Smooth muscle cell of the brain vasculature (primary cell): ENCODE measurements around the gene TIMELESS.
"Not testable (repeated sequence)": the region's sequence is repeated elsewhere in the genome, so short reads cannot be mapped to it uniquely, and the experiment has no call there.

Source experiments
- DNase-seq: peaks from one replicate; pipeline ENCODE4 v3.0.0-alpha.2; 2012; ENCODE audit warnings: low read depth, low spot score

Gene TIMELESS

GRCh38 chr12:56448860-56449621 is at the start of gene TIMELESS:
TIMELESS (minus strand) TSS chr12:56449426; CDS start chr12:56434170, 15,256 bp downstream.
- DNase-seq: peak; percentile 78

DNA sequence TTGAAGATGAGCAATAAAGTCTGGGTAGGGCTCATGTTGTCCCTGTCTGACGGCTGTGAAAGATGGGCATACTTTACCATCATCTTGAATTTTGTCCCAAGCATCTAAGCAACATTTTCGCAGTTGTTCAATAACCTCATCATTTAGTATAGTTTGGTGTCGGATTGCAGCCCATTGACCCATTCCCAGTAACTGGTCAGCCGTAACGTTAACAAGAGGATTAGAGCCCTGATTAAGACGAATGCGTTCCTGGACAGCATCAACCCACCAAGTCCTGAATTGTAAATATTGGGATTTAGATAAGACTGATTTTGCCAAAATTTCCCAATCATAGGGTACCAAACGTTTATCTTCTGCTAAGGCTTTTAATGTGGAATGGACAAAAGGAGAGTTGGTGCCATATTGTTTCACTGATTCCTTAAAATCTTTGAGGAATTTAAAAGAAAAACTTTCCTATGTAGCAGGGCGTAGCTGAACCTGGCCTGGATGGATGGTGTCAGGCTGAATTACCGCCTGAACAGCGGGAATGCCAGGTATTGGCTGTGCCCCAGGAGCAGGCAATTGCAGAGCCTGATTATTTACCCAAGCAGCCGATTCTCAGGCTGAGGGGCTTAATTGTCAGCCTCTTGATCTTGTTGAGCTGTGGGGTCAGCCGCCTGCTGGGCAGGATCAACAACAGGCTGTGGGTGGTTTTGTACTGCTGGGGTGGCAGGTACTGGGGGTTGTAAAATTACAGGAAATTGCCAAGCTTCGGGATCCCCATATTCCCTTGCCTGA is 49.1 kb upstream of the TIMELESS start:
- DNase-seq: not testable (repeated sequence)

DNA sequence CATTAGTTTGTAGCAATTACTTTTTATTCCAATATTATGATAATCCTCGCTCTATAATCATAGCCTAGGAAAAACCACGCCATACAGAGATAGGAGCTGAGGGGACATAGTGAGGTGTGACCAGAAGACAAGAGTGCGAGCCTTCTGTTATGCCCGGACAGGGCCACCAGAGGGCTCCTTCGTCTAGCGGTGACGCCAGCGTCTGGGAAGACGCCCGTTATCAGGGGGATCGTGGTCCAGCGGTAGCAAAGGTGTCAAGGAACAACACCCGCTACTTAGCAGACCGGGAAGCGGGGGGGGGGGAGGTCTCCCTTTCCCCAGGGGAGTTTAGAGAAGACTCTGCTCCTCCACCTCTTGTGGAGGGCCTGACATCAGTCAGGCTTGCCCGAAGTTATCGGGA is 47.5 kb upstream of the TIMELESS start:
- DNase-seq: not testable (repeated sequence)

DNA sequence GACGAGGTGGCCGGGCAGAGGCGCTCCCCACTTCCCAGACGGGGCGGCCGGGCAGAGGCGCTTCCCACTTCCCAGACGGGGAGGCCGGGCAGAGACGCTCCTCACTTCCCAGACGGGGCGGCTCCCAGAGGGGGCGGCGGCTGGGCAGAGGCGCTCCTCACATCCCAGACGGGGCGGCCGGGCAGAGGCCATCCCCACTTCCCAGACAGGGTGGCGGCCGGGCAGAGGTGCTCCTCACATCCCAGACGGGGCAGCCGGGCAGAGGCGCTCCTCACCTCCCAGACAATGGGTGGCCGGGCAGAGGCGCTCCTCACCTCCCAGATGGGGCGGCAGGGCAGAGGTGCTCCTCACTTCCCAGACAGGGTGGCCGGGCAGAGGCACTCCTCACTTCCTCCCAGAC is 45.3 kb upstream of the TIMELESS start:
- DNase-seq: not testable (repeated sequence)

DNA sequence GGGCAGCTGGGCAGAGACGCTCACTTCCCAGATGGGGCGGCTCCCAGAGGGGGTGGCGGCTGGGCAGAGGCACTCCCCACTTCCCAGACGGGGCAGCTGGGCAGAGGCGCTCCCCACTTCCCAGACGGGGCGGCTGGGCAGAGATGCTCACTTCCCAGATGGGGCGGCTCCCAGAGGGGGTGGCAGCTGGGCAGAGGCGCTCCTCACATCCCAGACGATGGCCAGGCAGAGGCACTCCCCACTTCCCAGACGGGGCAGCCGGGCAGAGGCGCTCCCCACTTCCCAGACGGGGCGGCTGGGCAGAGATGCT is 44.8 kb upstream of the TIMELESS start:
- DNase-seq: not testable (repeated sequence)

- DNase-seq: not testable (repeated sequence)
Measured at GRCh38 chr12:56493409-56494105, 44.3 kb upstream of the TIMELESS start.

DNA sequence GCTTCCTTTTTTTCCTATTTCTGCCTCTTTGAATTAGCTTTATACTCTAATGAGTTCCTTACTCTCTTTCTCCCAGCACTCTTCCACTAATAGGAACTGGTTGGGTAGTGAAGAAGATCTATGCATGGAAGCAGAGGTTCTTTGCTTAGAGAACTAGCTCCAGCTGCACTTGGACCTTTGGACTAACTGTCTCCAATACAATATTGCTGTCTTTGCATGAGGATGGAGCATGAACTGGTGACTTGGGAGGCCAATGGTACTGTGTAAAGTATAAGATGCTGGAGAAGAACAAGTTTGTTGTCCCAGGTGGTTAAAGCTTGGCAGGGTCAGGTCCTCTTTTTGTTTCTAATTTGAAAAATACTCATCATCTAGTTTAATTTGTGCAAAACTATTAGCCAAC is 41.1 kb upstream of the TIMELESS start:
- DNase-seq: no peak

GRCh38 chr12:56488041-56488955 is 39.1 kb upstream of the TIMELESS start, which contains the start of gene GLS2:
GLS2 (minus strand) TSS chr12:56488161; CDS start chr12:56488118, 43 bp downstream.
- no peak for DNase-seq

DNA sequence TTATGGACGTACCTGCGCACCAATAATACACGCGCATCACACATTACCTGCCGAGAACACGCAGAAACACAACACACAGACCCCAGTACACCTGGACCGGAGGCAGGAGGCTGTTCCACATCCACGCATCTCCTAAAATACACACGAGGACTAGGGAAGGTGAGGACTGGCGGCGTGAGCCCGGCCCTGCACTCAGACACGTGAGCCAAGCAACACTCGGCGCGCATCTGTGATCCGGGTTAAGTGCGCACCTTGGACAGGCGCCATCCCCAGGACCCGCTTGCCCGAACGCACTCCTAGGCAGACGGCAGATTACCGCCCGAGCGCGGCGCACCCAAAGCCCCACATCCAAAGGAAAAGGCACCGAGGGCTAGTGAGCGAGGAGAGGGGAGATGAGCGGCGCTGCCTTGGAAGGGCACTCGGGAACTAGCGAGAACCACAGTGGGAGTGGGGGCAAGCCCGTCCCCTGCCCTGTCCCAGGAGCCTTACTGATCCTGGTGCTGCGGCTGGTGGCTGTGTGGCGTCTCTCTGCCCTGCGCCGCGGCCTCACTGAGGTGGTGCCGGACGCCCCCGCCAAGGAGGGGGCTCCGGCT is 38.3 kb upstream of the TIMELESS start:
- DNase-seq: no peak

DNA sequence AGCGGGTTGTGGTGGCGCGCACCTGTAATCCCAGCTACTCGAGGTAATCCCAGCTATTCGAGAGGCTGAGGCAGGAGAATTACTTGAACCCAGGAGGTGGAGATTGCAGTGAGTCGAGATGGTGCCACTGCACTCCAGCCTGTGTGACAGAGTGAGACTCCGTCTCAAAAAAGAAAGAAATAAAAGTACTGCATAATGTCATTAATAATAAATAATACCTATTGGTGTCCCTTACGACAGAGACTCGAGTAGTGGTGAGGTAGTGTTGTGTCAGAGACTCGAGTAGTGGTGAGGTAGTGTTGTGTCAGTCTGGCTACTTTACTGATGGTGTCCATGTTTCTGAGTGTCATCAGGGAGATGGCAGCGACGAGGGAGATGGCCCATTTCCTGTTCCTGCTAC is 37.5 kb upstream of the TIMELESS start:
- no peak for DNase-seq

- no peak for DNase-seq
Measured at GRCh38 chr12:56484566-56484965, 35.3 kb upstream of the TIMELESS start.

DNA sequence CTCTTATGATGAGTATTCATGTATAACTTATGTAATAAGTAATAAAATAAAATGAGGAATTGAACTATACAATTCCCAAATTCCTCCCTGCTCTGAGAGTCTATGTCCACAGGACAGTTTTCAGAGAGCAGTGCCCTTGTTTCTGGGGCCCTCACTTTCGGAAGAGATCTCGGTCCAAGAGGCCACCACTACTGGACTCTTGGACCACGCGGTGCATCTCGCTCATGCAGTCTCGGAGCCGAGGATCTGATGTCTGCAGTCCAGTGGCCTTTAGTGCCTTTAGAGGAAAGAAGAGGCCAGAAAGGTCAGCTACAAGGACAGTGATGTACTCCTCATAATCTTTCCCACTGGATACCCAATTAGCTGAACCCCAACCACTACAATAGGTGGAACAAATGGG is 30.4 kb upstream of the TIMELESS start:
- no peak for DNase-seq

- DNase-seq: no peak
Measured at GRCh38 chr12:56477521-56478225, 28.4 kb upstream of the TIMELESS start.

DNA sequence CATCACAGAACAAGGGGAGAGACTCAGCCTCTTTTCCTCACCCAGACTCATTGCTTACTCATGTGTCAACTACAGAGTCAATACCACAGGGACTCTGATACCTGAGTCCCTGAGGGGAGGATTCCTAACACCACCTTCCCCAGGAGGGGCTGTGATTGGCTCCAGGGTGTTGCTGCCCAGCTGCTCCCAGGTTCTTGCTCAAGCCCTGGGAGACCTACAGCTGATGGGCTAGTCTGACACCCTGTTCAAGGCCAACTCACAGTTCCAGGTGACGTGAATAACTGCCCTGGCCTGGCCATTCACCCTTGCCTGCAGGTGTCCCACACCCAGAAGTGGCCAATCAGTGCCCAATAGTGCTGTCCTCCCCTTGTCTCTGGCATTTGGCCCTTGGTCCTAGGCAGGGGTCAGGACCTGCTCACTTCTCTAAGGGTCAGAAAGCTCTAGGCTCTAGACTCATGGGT is 27.8 kb upstream of the TIMELESS start:
- DNase-seq: no peak

DNA sequence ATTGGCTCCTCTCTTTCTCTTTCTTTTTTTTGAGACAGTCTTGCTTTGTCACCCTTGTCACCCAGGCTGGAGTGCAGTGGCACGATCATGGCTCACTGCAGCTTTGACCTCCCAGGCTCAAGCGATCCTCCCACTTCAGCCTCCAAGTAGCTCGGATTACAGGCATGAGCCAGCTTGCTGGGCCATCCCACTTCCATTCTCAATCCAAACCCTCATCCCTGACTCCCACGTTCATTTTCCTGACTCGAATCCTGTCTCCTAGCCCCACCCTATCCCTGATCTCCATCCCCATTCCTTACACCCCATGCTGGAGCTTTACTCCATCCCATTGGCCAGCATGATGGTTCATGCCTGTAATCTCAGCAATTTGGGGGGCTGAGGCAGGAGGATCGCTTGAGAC is 26.9 kb upstream of the TIMELESS start:
- DNase-seq: no peak

- no peak for DNase-seq
Measured at GRCh38 chr12:56474389-56474788, 25.2 kb upstream of the TIMELESS start.

DNA sequence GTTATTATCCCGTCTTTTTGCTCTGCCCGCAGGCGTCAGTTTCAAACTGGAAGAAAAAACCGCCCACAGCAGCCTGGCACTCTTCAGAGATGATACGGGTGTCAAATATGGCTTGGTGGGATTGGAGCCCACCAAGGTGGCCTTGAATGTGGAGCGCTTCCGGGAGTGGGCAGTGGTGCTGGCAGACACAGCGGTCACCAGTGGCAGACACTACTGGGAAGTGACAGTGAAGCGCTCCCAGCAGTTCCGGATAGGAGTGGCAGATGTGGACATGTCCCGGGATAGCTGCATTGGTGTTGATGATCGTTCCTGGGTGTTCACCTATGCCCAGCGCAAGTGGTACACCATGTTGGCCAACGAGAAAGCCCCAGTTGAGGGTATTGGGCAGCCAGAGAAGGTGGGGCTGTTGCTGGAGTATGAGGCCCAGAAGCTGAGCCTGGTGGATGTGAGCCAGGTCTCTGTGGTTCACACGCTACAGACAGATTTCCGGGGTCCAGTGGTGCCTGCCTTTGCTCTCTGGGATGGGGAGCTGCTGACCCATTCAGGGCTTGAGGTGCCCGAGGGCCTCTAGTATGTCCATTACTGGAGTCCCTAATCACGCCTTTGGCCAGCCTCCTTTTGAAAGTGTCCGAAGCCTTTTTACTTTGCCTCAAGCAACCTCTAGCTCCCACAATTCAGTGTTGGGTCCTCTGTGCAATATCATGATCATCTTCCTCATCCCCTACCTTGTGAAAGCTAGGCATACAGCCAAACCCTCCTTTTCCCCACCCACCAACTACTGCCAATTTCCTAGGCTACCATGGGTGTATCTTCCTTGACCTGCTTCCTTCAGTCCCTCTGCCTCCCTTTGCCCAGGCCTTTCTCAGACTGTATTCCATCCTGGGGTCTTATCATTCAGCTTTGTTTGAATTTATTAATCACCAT is 20.0 kb upstream of the TIMELESS start:
- DNase-seq: no peak

DNA sequence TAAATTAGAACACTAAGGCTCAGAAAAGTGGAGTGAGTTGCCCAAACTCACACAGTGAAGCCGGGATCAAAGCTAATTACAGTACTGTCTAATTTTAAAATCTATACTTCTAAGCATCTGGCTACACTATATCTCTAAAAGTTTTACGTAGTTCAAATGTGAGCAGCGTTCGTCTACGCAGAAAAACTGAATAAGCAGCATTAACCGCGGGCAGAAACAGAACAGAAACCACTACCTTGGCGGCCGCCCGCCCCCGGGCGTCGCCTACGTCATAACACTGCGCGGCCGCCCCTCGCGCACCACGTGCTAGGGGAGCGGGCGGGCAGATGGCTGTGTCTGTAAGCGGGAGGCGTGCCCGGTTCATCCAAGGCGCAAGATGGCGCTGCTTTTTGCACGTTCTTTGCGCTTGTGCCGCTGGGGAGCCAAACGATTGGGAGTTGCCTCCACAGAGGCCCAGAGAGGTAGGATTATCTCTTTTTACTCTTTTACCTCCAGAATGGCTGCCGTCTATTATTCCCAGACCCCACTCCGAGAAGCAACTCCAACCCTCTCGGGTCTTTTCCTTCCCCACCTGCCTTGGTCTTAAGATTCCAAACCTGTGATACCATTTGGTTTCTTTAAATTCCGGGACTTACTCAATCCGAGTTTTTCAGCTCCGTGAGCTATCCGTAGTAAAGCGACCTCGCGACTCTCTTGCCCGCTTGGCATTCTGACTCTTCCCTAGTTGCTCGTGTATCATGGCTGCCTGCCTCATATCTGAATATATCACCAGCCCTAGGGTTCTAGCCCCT is 19.2 kb upstream of the TIMELESS start, which contains the start of gene SPRYD4:
Gene SPRYD4, plus strand, starts transcription at position 363 of the 791 bp plus-strand sequence. Its CDS starts 14 bp downstream, at position 377.
- peak; percentile 83 for DNase-seq
